ENCODE data around the gene ABCA7.

DNA sequence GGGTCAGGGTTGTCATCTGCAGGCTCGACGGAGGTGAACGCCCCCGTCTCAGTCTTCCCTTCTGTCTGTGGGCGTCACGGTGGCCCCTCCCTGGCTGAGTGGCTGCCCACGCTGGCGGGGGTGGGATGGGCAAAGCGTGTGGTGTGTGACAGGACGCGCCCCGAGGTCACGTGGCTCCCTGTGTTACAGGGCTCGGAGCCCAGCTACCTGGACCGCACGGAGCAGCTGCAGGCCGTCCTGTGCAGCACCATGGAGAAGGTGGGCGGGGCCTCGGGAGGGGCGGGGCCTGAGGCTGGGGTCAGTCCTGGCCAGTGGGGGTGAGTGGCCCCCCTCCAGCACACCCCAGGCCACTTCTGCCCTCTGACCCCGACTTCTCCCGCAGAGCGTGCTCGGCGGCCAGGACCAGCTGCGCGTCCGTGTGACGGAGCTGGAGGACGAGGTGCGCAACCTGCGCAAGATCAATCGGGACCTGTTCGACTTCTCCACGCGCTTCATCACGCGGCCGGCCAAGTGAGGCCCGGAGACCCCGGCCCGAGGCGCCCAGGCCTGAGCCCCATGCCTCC is 46.0 kb upstream of the ABCA7 start:
- TF ChIP-seq SMC3 (conservative IDR thresholded peaks at IDR 0.05; ENCODE audit: poor library complexity) (no peak), TAF1 (IDR thresholded peaks at IDR 0.05; ENCODE audit: low read depth) (no peak)
- TF ChIP-seq, protein P1, sequence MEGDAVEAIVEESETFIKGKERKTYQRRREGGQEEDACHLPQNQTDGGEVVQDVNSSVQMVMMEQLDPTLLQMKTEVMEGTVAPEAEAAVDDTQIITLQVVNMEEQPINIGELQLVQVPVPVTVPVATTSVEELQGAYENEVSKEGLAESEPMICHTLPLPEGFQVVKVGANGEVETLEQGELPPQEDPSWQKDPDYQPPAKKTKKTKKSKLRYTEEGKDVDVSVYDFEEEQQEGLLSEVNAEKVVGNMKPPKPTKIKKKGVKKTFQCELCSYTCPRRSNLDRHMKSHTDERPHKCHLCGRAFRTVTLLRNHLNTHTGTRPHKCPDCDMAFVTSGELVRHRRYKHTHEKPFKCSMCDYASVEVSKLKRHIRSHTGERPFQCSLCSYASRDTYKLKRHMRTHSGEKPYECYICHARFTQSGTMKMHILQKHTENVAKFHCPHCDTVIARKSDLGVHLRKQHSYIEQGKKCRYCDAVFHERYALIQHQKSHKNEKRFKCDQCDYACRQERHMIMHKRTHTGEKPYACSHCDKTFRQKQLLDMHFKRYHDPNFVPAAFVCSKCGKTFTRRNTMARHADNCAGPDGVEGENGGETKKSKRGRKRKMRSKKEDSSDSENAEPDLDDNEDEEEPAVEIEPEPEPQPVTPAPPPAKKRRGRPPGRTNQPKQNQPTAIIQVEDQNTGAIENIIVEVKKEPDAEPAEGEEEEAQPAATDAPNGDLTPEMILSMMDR (IDR thresholded peaks at IDR 0.05; ENCODE audit: poor library complexity, severe bottlenecking): no peak
